A673 (cell line): ENCODE results near the gene C13orf42. TPM values are rescaled to one million over a fixed set of nuclear protein-coding genes. Genes with fewer than 3 reads are reported as not detected.

Experiments used
- BruUV-seq: library from RNA; stranded (reverse); fragments of 400-500 nt; replicated peaks from 2 replicates; lab custom pipeline; 2021; lab: Mats Ljungman, UMichigan
- CTCF ChIA-PET: fragments of 300-600 bp; sonication (Branson Sonifier 250); formaldehyde crosslinking; loops from one replicate; lab custom pipeline; 2022; ENCODE audit warnings: antibody characterized with exemption; lab: Charles Lee
- POLR2A ChIA-PET: fragments of 300-600 bp; sonication (Branson Sonifier 250); formaldehyde crosslinking; loops from one replicate; lab custom pipeline; 2022; ENCODE audit warnings: antibody characterized with exemption; ENCODE audit not compliant: low non-redundant PET; lab: Charles Lee
- DNase-seq: peaks from one replicate; pipeline ENCODE4 v3.0.0-alpha.2; 2015; ENCODE audit warnings: low spot score
- H3K27ac ChIP-seq: fragments of 200-600 bp; sonication (generic); 2 replicates; pipeline ENCODE4 v1.5.1; 2016; ENCODE audit warnings: mixed run types, low read depth, mild to moderate bottlenecking, mixed read lengths, antibody characterized with exemption, low read length; ENCODE audit not compliant: poor library complexity, severe bottlenecking
- H3K27me3 ChIP-seq: fragments of 200-600 bp; sonication (generic); replicated peaks from 2 replicates; pipeline ENCODE4 v1.6.1; 2017; ENCODE audit warnings: mixed run types, low read depth, mild to moderate bottlenecking, mixed read lengths, antibody characterized with exemption, low read length; ENCODE audit not compliant: insufficient read depth, poor library complexity
- H3K36me3 ChIP-seq: fragments of 200-600 bp; sonication (generic); 2 replicates; pipeline ENCODE4 v1.6.1; 2016; ENCODE audit warnings: mixed run types, mild to moderate bottlenecking, mixed read lengths, antibody characterized with exemption, low read length; ENCODE audit not compliant: insufficient read depth, poor library complexity, severe bottlenecking
- H3K4me1 ChIP-seq: fragments of 200-600 bp; sonication (generic); 2 replicates; pipeline ENCODE4 v1.6.1; 2017; ENCODE audit warnings: mixed run types, mild to moderate bottlenecking, mixed read lengths, antibody characterized with exemption, low read length; ENCODE audit not compliant: insufficient read depth, poor library complexity, severe bottlenecking
- H3K4me3 ChIP-seq: fragments of 200-600 bp; sonication (generic); 2 replicates; pipeline ENCODE4 v1.5.1; 2016; ENCODE audit warnings: low read depth, mixed run types, mild to moderate bottlenecking, mixed read lengths, low read length; ENCODE audit not compliant: poor library complexity, severe bottlenecking
- H3K9me3 ChIP-seq: fragments of 200-600 bp; sonication (generic); 2 replicates; pipeline ENCODE4 v1.6.1; 2016; ENCODE audit warnings: mixed run types, low read depth, mild to moderate bottlenecking, mixed read lengths, antibody characterized with exemption, low read length; ENCODE audit not compliant: poor library complexity, severe bottlenecking
- EZH2 ChIP-seq: fragments of 200-600 bp; sonication (generic); IDR thresholded peaks from 2 replicates; pipeline ENCODE4 v1.6.1; 2017; ENCODE audit warnings: borderline replicate concordance, low read depth, mild to moderate bottlenecking, mixed read lengths, antibody characterized with exemption, low read length; ENCODE audit not compliant: poor library complexity, severe bottlenecking
- intact Hi-C: fragments of 100-400 bp; cut with micrococcal nuclease; formaldehyde crosslinking; loops from one replicate; pipeline ENCODE4 v1.10.0; 2022; ENCODE audit not compliant: unreplicated experiment
- total RNA-seq: library from RNA; stranded (reverse); gene quantifications from 2 replicates; pipeline ENCODE4 v1.2.3, GENCODE V29; 2021
- TF ChIP-seq, protein P1 (sequence below): fragments of 300-800, 200-600 bp; sonication (generic); conservative IDR thresholded peaks from 2 replicates; pipeline ENCODE4 v1.5.1; 2017; ENCODE audit warnings: low read depth, mild to moderate bottlenecking, antibody characterized with exemption, low read length, moderate library complexity, mixed read lengths

Gene C13orf42
- total RNA-seq, 1 experiment from 2014 or later, result not detected

DNA sequence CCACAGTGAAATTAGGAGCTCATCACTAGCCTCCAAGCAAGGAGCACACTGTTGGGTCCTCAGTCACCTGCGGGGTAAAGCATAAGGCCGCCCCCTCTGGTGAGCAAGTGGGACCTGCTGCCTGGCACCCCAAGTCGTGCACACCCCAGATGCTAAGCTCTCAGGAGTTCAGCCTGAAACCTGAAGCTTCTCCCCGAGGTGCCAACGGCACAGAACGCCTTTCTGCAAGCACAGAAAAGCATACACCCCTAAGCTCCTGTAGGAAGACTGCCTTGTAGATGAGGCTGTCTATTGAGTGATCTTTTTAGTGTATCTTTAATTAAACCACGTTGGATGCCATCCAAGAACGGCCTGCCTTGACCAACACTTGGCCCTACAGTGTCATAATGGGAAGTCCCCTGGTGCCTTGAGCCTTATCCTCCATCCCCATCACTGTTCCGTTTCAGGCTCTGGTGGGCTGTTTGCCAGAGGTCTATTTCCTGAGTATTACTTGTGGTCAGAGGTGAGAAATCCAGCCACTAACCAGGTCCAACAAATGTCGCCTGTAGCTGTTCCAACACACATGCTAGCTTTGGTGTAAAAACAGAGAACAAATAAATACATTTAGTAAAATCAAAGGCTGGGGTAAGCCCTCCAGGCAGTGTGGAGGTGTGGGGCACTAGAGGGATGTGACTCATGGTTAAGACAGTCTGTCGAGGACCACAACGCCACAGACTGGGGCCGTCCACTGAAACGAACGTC lies 44.8 kb downstream of the C13orf42 start:
- TF ChIP-seq, protein P1, sequence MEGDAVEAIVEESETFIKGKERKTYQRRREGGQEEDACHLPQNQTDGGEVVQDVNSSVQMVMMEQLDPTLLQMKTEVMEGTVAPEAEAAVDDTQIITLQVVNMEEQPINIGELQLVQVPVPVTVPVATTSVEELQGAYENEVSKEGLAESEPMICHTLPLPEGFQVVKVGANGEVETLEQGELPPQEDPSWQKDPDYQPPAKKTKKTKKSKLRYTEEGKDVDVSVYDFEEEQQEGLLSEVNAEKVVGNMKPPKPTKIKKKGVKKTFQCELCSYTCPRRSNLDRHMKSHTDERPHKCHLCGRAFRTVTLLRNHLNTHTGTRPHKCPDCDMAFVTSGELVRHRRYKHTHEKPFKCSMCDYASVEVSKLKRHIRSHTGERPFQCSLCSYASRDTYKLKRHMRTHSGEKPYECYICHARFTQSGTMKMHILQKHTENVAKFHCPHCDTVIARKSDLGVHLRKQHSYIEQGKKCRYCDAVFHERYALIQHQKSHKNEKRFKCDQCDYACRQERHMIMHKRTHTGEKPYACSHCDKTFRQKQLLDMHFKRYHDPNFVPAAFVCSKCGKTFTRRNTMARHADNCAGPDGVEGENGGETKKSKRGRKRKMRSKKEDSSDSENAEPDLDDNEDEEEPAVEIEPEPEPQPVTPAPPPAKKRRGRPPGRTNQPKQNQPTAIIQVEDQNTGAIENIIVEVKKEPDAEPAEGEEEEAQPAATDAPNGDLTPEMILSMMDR, result no peak
- no peak for TF ChIP-seq EZH2
- Histone ChIP-seq H3K27ac (no peak overlapping the region), H3K4me1 (no peaks in the 10 kb centered on the region), H3K36me3 (no peaks in the 10 kb centered on the region), H3K9me3 (no peaks in the 10 kb centered on the region), H3K27me3 (no peaks in the 10 kb centered on the region), H3K4me3 (no peak overlapping the region)
- POLR2A ChIA-PET, result no interaction called here
- CTCF ChIA-PET, result no interaction called here
- no peak for DNase-seq
- BruUV-seq, result no TSS peak
- intact Hi-C loops, result loop anchor here (10.0 kb wide), 1 partner anchor 981 kb away; no protein-coding TSS in a partner anchor

DNA sequence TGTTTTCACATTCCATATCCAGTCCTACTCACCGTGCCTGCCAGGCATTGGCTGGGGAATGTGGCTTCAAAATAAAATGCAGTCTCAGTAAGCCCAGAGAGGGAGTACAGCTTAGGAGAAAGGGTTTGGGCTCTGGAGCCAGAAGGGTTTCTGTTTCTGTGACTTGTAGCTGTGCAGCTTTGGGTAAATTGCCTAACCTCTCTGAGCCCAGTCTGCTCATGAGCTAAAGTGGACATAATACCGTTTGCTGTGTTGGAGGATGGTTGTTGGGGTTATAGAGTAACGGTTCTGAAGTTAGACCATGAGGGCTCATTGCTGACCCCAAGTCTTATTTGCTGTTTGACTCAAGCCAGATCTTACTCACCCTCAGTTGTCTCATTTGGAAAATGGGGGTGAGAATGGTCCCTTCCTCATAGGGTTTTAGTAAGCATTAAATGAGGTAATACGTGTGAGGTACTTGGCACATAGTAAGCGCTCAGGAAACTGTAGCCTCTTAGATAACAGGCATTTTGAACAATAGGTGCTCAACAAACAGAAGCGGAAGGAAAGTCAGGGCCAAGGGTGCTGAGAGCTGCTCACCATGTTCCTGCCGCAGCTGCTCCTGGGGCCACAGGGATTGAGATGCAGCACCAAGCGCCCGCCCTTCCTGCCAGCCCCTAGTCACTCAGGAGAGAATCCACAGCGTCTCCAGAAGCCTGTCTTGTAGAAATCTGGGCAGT lies 45.5 kb downstream of the C13orf42 start:
- intact Hi-C loops, result loop anchor here (10.0 kb wide), 1 partner anchor 981 kb away; no protein-coding TSS in a partner anchor
- no peak for DNase-seq
- no peak overlapping the region for H3K4me3 ChIP-seq
- no peaks in the 10 kb centered on the region for H3K27me3 ChIP-seq
- no peaks in the 10 kb centered on the region for H3K4me1 ChIP-seq
- H3K27ac ChIP-seq, result no peak overlapping the region
- TF ChIP-seq, protein P1, result no peak
- TF ChIP-seq EZH2, result no peak
- ChIA-PET CTCF (no interaction called here), POLR2A (interaction anchor here (0.6 kb wide), 1 partner anchor 785 kb away, joined by 3 read pairs; no protein-coding TSS in a partner anchor)
- no peaks in the 10 kb centered on the region for H3K36me3 ChIP-seq
- H3K9me3 ChIP-seq, result no peaks in the 10 kb centered on the region
- BruUV-seq, result no TSS peak

DNA sequence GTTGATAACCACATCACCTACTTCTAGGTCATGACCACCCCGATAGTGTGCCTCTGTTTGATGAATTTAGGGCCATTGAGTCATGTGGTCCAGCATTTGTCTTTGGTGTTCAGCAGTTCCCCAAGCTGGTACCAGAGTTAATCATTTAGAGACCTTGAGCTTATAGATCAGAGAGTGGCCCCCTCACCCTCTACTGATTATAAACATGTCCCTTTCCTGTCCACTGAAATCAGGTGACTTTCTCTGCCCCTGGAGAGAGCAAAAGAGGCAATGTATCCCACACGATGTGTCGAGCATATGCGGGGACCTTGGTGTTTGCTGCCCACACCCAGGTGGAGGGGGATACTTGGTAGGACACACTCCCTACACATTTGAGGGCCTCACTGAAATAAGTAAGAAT lies 46.3 kb downstream of the C13orf42 start:
- Histone ChIP-seq H3K27me3 (no peaks in the 10 kb centered on the region), H3K9me3 (no peaks in the 10 kb centered on the region), H3K4me3 (no peak overlapping the region), H3K4me1 (no peaks in the 10 kb centered on the region), H3K27ac (no peak overlapping the region), H3K36me3 (no peaks in the 10 kb centered on the region)
- no peak for DNase-seq
- intact Hi-C loops, result loop anchor here (10.0 kb wide), 1 partner anchor 980 kb away; no protein-coding TSS in a partner anchor
- TF ChIP-seq EZH2, result no peak
- TF ChIP-seq, protein P1, result no peak
- ChIA-PET CTCF (no interaction called here), POLR2A (no interaction called here)
- no TSS peak for BruUV-seq
